ENCODE data around the gene B3GNT4. TPM values are rescaled to one million over a fixed set of nuclear protein-coding genes. Genes with fewer than 3 reads are reported as not detected.

Gene B3GNT4
- polyA plus RNA-seq, 1 donor from 2014 or later, result 1.8 TPM

GRCh38 chr12:122194804-122195203, 8.7 kb upstream of the B3GNT4 start:
- H3K9ac ChIP-seq (ENCODE audit: low read length), result no peak overlapping the region
- no peak overlapping the region for H3K4me2 ChIP-seq (ENCODE audit: low read length)
- H3K9me3 ChIP-seq (ENCODE audit: low read length), result no peaks in the 10 kb centered on the region
- H3K4me3 ChIP-seq (ENCODE audit: low read length), result no peak overlapping the region
- no peaks in the 10 kb centered on the region for H3F3A ChIP-seq (ENCODE audit: insufficient read depth, low read length, poor library complexity, severe bottlenecking)
- no peaks in the 10 kb centered on the region for H3K9me2 ChIP-seq (ENCODE audit: insufficient read depth, low read length)
- no peaks in the 10 kb centered on the region for H3K27me3 ChIP-seq (ENCODE audit: insufficient read depth, low read depth, low read length)
- no peak overlapping the region for H2AFZ ChIP-seq (ENCODE audit: low read depth, low read length)
- H3K79me2 ChIP-seq (replicated peaks; ENCODE audit: insufficient read depth, low read length), result no peaks in the 10 kb centered on the region
- no peak overlapping the region for H3K27ac ChIP-seq (ENCODE audit: low read length)
- H4K20me1 ChIP-seq (ENCODE audit: insufficient read depth), result no peaks in the 10 kb centered on the region
- H3K36me3 ChIP-seq (ENCODE audit: insufficient read depth, low read length), result no peaks in the 10 kb centered on the region
- TF ChIP-seq POLR2AphosphoS5 (IDR thresholded peaks at IDR 0.05) (no peak), SMC3 (conservative IDR thresholded peaks at IDR 0.05; ENCODE audit: poor library complexity) (no peak), CTCF (IDR thresholded peaks at IDR 0.05; ENCODE audit: poor library complexity, severe bottlenecking) (no peak), RAD21 (conservative IDR thresholded peaks at IDR 0.05) (no peak), TAF1 (IDR thresholded peaks at IDR 0.05; ENCODE audit: low read depth) (no peak), EP300 (conservative IDR thresholded peaks at IDR 0.05; ENCODE audit: poor library complexity, severe bottlenecking) (no peak), EZH2 (IDR thresholded peaks at IDR 0.05; ENCODE audit: borderline replicate concordance, insufficient read depth, low read length, poor library complexity, severe bottlenecking) (no peak), MXI1 (conservative IDR thresholded peaks at IDR 0.05; ENCODE audit: poor library complexity, severe bottlenecking) (no peak), REST (IDR thresholded peaks at IDR 0.05; ENCODE audit: borderline replicate concordance) (no peak)

- Histone ChIP-seq H3K36me3 (ENCODE audit: insufficient read depth, low read length) (no peaks in the 10 kb centered on the region), H3K27ac (ENCODE audit: low read length) (no peak overlapping the region), H3K4me2 (ENCODE audit: low read length) (no peak overlapping the region), H3K27me3 (ENCODE audit: insufficient read depth, low read depth, low read length) (no peaks in the 10 kb centered on the region), H3K79me2 (replicated peaks; ENCODE audit: insufficient read depth, low read length) (no peaks in the 10 kb centered on the region), H3F3A (ENCODE audit: insufficient read depth, low read length, poor library complexity, severe bottlenecking) (no peaks in the 10 kb centered on the region), H2AFZ (ENCODE audit: low read depth, low read length) (no peak overlapping the region), H3K9me2 (ENCODE audit: insufficient read depth, low read length) (no peaks in the 10 kb centered on the region), H3K9me3 (ENCODE audit: low read length) (no peaks in the 10 kb centered on the region), H3K4me3 (ENCODE audit: low read length) (no peak overlapping the region), H3K9ac (ENCODE audit: low read length) (no peak overlapping the region), H4K20me1 (ENCODE audit: insufficient read depth) (no peaks in the 10 kb centered on the region)
- no peak for TF ChIP-seq RAD21 (conservative IDR thresholded peaks at IDR 0.05)
- TF ChIP-seq TAF1 (IDR thresholded peaks at IDR 0.05; ENCODE audit: low read depth), result no peak
- no peak for TF ChIP-seq CTCF (IDR thresholded peaks at IDR 0.05; ENCODE audit: poor library complexity, severe bottlenecking)
- no peak for TF ChIP-seq MXI1 (conservative IDR thresholded peaks at IDR 0.05; ENCODE audit: poor library complexity, severe bottlenecking)
- TF ChIP-seq EZH2 (IDR thresholded peaks at IDR 0.05; ENCODE audit: borderline replicate concordance, insufficient read depth, low read length, poor library complexity, severe bottlenecking), result no peak
- no peak for TF ChIP-seq REST (IDR thresholded peaks at IDR 0.05; ENCODE audit: borderline replicate concordance)
- TF ChIP-seq EP300 (conservative IDR thresholded peaks at IDR 0.05; ENCODE audit: poor library complexity, severe bottlenecking), result no peak
- TF ChIP-seq POLR2AphosphoS5 (IDR thresholded peaks at IDR 0.05), result no peak
- no peak for TF ChIP-seq SMC3 (conservative IDR thresholded peaks at IDR 0.05; ENCODE audit: poor library complexity)
Observed at GRCh38 chr12:122195405-122195804, 8.1 kb upstream of the B3GNT4 start.

Data from neural cell (in vitro differentiated cells).